Measurements from ENCODE around the gene IL1F10.

The IL1F10 gene

GRCh38 chr2:113076954-113077669 lies 9.3 kb downstream of the IL1F10 start:
- ATAC-seq (ENCODE audit: low read depth): no peak
- no peaks in the 10 kb centered on the region for H3K27me3 ChIP-seq (ENCODE audit: insufficient read depth, poor library complexity, severe bottlenecking)
- H3K9me3 ChIP-seq (ENCODE audit: severe bottlenecking): no peaks in the 10 kb centered on the region
- H3K36me3 ChIP-seq (ENCODE audit: low read depth): no peaks in the 10 kb centered on the region
- no peak for DNase-seq (ENCODE audit: low spot score)
- H3K4me3 ChIP-seq (ENCODE audit: severe bottlenecking): no peak overlapping the region
- H3K4me1 ChIP-seq (ENCODE audit: insufficient read depth, poor library complexity, severe bottlenecking): peaks cover 38% of the 10 kb centered on the region
- no peak for TF ChIP-seq CTCF (IDR thresholded peaks at IDR 0.05; ENCODE audit: poor library complexity, severe bottlenecking)
- peak overlapping the region; percentile 86 for H3K27ac ChIP-seq (ENCODE audit: poor library complexity, severe bottlenecking)

GRCh38 chr2:113077921-113078320 lies 10.2 kb downstream of the IL1F10 start:
- Histone ChIP-seq H3K27me3 (ENCODE audit: insufficient read depth, poor library complexity, severe bottlenecking) (no peaks in the 10 kb centered on the region), H3K27ac (ENCODE audit: poor library complexity, severe bottlenecking) (peak overlapping the region; percentile 86), H3K4me3 (ENCODE audit: severe bottlenecking) (no peak overlapping the region), H3K4me1 (ENCODE audit: insufficient read depth, poor library complexity, severe bottlenecking) (peaks cover 30% of the 10 kb centered on the region), H3K9me3 (ENCODE audit: severe bottlenecking) (no peaks in the 10 kb centered on the region), H3K36me3 (ENCODE audit: low read depth) (no peaks in the 10 kb centered on the region)
- peak; percentile 74 for DNase-seq (ENCODE audit: low spot score)
- ATAC-seq (ENCODE audit: low read depth): peak; percentile 70
- TF ChIP-seq CTCF (IDR thresholded peaks at IDR 0.05; ENCODE audit: poor library complexity, severe bottlenecking): no peak

- Histone ChIP-seq H3K9me3 (ENCODE audit: severe bottlenecking) (no peaks in the 10 kb centered on the region), H3K4me3 (ENCODE audit: severe bottlenecking) (no peak overlapping the region), H3K27me3 (ENCODE audit: insufficient read depth, poor library complexity, severe bottlenecking) (no peaks in the 10 kb centered on the region), H3K4me1 (ENCODE audit: insufficient read depth, poor library complexity, severe bottlenecking) (peaks cover 26% of the 10 kb centered on the region), H3K27ac (ENCODE audit: poor library complexity, severe bottlenecking) (peak overlapping the region; percentile 86), H3K36me3 (ENCODE audit: low read depth) (no peaks in the 10 kb centered on the region)
- DNase-seq (ENCODE audit: low spot score) (peak; percentile 75), ATAC-seq (ENCODE audit: low read depth) (peak; percentile 79)
- peak; percentile 16 for TF ChIP-seq CTCF (IDR thresholded peaks at IDR 0.05; ENCODE audit: poor library complexity, severe bottlenecking)
These were observed 10.6 kb downstream of the IL1F10 start for GRCh38 chr2:113078350-113078839.

- Histone ChIP-seq H3K27me3 (ENCODE audit: insufficient read depth, poor library complexity, severe bottlenecking) (no peaks in the 10 kb centered on the region), H3K36me3 (ENCODE audit: low read depth) (no peaks in the 10 kb centered on the region), H3K4me3 (ENCODE audit: severe bottlenecking) (no peak overlapping the region), H3K9me3 (ENCODE audit: severe bottlenecking) (no peaks in the 10 kb centered on the region), H3K27ac (ENCODE audit: poor library complexity, severe bottlenecking) (peak overlapping the region; percentile 86), H3K4me1 (ENCODE audit: insufficient read depth, poor library complexity, severe bottlenecking) (peaks cover 26% of the 10 kb centered on the region)
- no peak for DNase-seq (ENCODE audit: low spot score)
- no peak for TF ChIP-seq CTCF (IDR thresholded peaks at IDR 0.05; ENCODE audit: poor library complexity, severe bottlenecking)
- peak; percentile 21 for ATAC-seq (ENCODE audit: low read depth)
These were observed 11.4 kb downstream of the IL1F10 start for GRCh38 chr2:113079131-113079530.

GRCh38 chr2:113080134-113080533 lies 12.4 kb downstream of the IL1F10 start:
- Histone ChIP-seq H3K4me3 (ENCODE audit: severe bottlenecking) (no peak overlapping the region), H3K4me1 (ENCODE audit: insufficient read depth, poor library complexity, severe bottlenecking) (peaks cover 27% of the 10 kb centered on the region), H3K36me3 (ENCODE audit: low read depth) (no peaks in the 10 kb centered on the region), H3K9me3 (ENCODE audit: severe bottlenecking) (no peaks in the 10 kb centered on the region), H3K27me3 (ENCODE audit: insufficient read depth, poor library complexity, severe bottlenecking) (no peaks in the 10 kb centered on the region), H3K27ac (ENCODE audit: poor library complexity, severe bottlenecking) (no peak overlapping the region)
- ATAC-seq (ENCODE audit: low read depth) (no peak), DNase-seq (ENCODE audit: low spot score) (no peak)
- TF ChIP-seq CTCF (IDR thresholded peaks at IDR 0.05; ENCODE audit: poor library complexity, severe bottlenecking): peak; percentile 77
